ENCODE results near the gene LRRC40. TPM values are rescaled to one million over a fixed set of nuclear protein-coding genes. Genes with fewer than 3 reads are reported as not detected.

Gene LRRC40
- total and polyA plus RNA-seq, 9 of the 15 experiments (the other 6 are each of a cell fraction or from before 2014, with no cell fraction given): 16.1 to 36.2 (median 30.9) TPM

- TF ChIP-seq ZBTB5 (IDR thresholded peaks at IDR 0.05) (no peak), ZNF583 (CRISPR knock-in tag; IDR thresholded peaks at IDR 0.05) (no peak), ZNF717 (CRISPR knock-in tag; IDR thresholded peaks at IDR 0.05) (no peak), GTF3C2 (IDR thresholded peaks at IDR 0.05; ENCODE audit: borderline replicate concordance, extremely low read depth, insufficient read length) (no peak), FOXM1 (IDR thresholded peaks at IDR 0.05; ENCODE audit: low read depth) (no peak), FOXM1 (CRISPR knock-in tag; IDR thresholded peaks at IDR 0.05; ENCODE audit: low read depth) (peak; percentile 57; the same call in 1 of the 2 replicates), HBP1 (CRISPR knock-in tag; IDR thresholded peaks at IDR 0.05) (no peak), THRAP3 (IDR thresholded peaks at IDR 0.05; ENCODE audit: borderline replicate concordance) (no peak), POLR2A (conservative IDR thresholded peaks at IDR 0.05) (peak; percentile 91), COPS2 (conservative IDR thresholded peaks at IDR 0.05) (no peak), ZNF586 (CRISPR knock-in tag; conservative IDR thresholded peaks at IDR 0.05) (no peak), E2F1 (CRISPR knock-in tag; IDR thresholded peaks at IDR 0.05) (no peak; the same call in 1 of the 2 replicates), RB1 (IDR thresholded peaks at IDR 0.05; ENCODE audit: low read depth) (peak; percentile 52), ZKSCAN8 (CRISPR knock-in tag; IDR thresholded peaks at IDR 0.05) (no peak), SRF (CRISPR knock-in tag; IDR thresholded peaks at IDR 0.05) (peak in 1 of 2 experiments; percentile 41; a peak in 1 of 4 replicates), CC2D1A (IDR thresholded peaks at IDR 0.05) (no peak), EZH2 (IDR thresholded peaks at IDR 0.05; ENCODE audit: borderline replicate concordance, low read depth, low read length) (no peak), YBX1 (IDR thresholded peaks at IDR 0.05) (no peak), PHTF2 (CRISPR knock-in tag; IDR thresholded peaks at IDR 0.05) (no peak), NR2C1 (IDR thresholded peaks at IDR 0.05) (no peak), NR2C1 (tag; IDR thresholded peaks at IDR 0.05) (no peak), HMG20B (CRISPR knock-in tag; IDR thresholded peaks at IDR 0.05) (no peak), ZNF23 (CRISPR knock-in tag; IDR thresholded peaks at IDR 0.05) (no peak)
Measured at GRCh38 chr1:70221238-70222121, 16.1 kb upstream of the LRRC40 start, which contains the start of gene SRSF11 (continued).
